ENCODE results near the gene IFNL4. TPM values are rescaled to one million over a fixed set of nuclear protein-coding genes. Genes with fewer than 3 reads are reported as not detected.

The IFNL4 gene
- total and polyA plus RNA-seq, 2 donors (not counting 3 experiments of a cell fraction or from before 2014, with no cell fraction given), result not detected

- intact Hi-C loops (cut with micrococcal nuclease) (no loop called here), dilution Hi-C loops (cut with MboI; ENCODE audit: extremely low pct_ligation_motif_present, low sequenced_read_pairs) (no loop called here)
- TF ChIP-seq, protein P1, sequence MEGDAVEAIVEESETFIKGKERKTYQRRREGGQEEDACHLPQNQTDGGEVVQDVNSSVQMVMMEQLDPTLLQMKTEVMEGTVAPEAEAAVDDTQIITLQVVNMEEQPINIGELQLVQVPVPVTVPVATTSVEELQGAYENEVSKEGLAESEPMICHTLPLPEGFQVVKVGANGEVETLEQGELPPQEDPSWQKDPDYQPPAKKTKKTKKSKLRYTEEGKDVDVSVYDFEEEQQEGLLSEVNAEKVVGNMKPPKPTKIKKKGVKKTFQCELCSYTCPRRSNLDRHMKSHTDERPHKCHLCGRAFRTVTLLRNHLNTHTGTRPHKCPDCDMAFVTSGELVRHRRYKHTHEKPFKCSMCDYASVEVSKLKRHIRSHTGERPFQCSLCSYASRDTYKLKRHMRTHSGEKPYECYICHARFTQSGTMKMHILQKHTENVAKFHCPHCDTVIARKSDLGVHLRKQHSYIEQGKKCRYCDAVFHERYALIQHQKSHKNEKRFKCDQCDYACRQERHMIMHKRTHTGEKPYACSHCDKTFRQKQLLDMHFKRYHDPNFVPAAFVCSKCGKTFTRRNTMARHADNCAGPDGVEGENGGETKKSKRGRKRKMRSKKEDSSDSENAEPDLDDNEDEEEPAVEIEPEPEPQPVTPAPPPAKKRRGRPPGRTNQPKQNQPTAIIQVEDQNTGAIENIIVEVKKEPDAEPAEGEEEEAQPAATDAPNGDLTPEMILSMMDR (IDR thresholded peaks at IDR 0.05; ENCODE audit: extremely low read depth in 1 of 2, insufficient read depth in 1 of 2, low read depth in 1 of 2, low read length in 2 of 2), result peak in 1 of 2 donors; percentile 1
- no peak for TF ChIP-seq GATA2 (IDR thresholded peaks at IDR 0.05; ENCODE audit: insufficient read depth, insufficient read length, low read depth, low read length)
- Histone ChIP-seq H3K4me2 (ENCODE audit: insufficient read depth, low read length) (no peak overlapping the region), H3K36me3 (ENCODE audit: control insufficient read depth in 2 of 2, extremely low read depth in 1 of 2, insufficient read depth in 2 of 2, low read length in 2 of 2) (no peaks in the 10 kb centered on the region), H2AFZ (ENCODE audit: low read depth, low read length) (no peak overlapping the region), H3K27me3 (ENCODE audit: control insufficient read depth in 2 of 2, insufficient read depth in 2 of 2, low read length in 2 of 2) (no peaks in the 10 kb centered on the region), H4K20me1 (replicated peaks; ENCODE audit: control insufficient read depth, extremely low read depth, insufficient read depth, low read length) (no peaks in the 10 kb centered on the region), H3K9me1 (replicated peaks; ENCODE audit: control insufficient read depth, extremely low read depth, insufficient read depth, low read length) (no peaks in the 10 kb centered on the region), H3K9ac (replicated peaks; ENCODE audit: extremely low read depth, insufficient read depth, low read length) (no peak overlapping the region), H3K9me3 (replicated peaks; ENCODE audit: control insufficient read depth, insufficient read depth, low read length) (no peaks in the 10 kb centered on the region), H3K79me2 (ENCODE audit: control insufficient read depth, insufficient read depth, low read length) (no peaks in the 10 kb centered on the region), H3K27ac (ENCODE audit: insufficient read depth, low read depth, low read length) (no peak overlapping the region), H3K4me1 (ENCODE audit: control insufficient read depth, extremely low read depth, insufficient read depth, low read length) (no peaks in the 10 kb centered on the region), H3K4me3 (replicated peaks in 1 of 3; ENCODE audit: insufficient read depth in 1 of 3, low read depth in 1 of 3, low read length in 3 of 3) (no peak overlapping the region)
- ChIA-PET POLR2A (no interaction called here), CTCF (no interaction called here)
- DNase-seq (ENCODE audit: low read depth, low spot score) (no peak), FAIRE-seq (no peak)
- no TSS peak for BruUV-seq (replicated peaks)
Measured at GRCh38 chr19:39224910-39225309, 23.7 kb downstream of the IFNL4 start.

DNA sequence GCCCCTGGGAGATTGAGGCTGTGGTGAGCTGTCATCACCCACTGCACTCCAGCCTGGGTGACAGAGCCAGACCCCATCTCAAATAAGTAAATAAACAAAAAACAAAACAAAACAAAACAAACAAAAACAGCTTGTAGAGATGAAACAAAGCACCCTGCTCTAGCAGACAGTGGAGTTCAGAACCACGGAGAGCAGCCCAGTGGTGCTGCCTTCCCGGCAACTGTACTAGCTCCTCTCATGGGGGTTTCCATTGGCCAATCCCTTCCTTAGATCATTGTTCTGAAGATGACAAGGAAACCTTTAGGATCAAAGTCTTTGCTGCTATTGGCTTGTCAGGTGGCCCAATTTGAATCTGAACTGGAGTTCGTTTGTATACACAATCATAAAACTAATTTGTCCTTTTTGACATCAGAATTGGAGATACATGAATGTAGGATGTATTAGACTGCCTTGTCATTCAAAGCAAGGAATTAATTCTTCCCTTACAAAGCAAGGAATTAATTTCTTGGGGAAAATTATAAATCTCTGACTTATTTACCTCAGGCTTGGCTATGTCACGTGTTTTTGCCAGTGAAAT lies 24.9 kb downstream of the IFNL4 start:
- TF ChIP-seq MYC (IDR thresholded peaks at IDR 0.05; ENCODE audit: low read depth, low read length) (no peak), POLR2A (IDR thresholded peaks at IDR 0.05; ENCODE audit: low read depth, low read length) (no peak), MAX (IDR thresholded peaks at IDR 0.05; ENCODE audit: insufficient read depth, insufficient read length) (no peak), JUN (IDR thresholded peaks at IDR 0.05; ENCODE audit: borderline replicate concordance, insufficient read depth, insufficient read length, low read depth) (no peak), GATA2 (IDR thresholded peaks at IDR 0.05; ENCODE audit: insufficient read depth, insufficient read length, low read depth, low read length) (no peak), EZH2 (IDR thresholded peaks at IDR 0.05; ENCODE audit: borderline replicate concordance, low read depth, low read length, severe bottlenecking) (no peak), POLR2AphosphoS5 (IDR thresholded peaks at IDR 0.05; ENCODE audit: insufficient read depth, low read depth, low read length) (no peak), FOS (IDR thresholded peaks at IDR 0.05; ENCODE audit: borderline replicate concordance, insufficient read depth, low read length) (no peak)
- TF ChIP-seq, protein P1 (IDR thresholded peaks at IDR 0.05; ENCODE audit: extremely low read depth in 1 of 2, insufficient read depth in 1 of 2, low read depth in 1 of 2, low read length in 2 of 2), result no peak
- Histone ChIP-seq H3K9me1 (replicated peaks; ENCODE audit: control insufficient read depth, extremely low read depth, insufficient read depth, low read length) (no peaks in the 10 kb centered on the region), H2AFZ (ENCODE audit: low read depth, low read length) (no peak overlapping the region), H3K36me3 (ENCODE audit: control insufficient read depth in 2 of 2, extremely low read depth in 1 of 2, insufficient read depth in 2 of 2, low read length in 2 of 2) (no peaks in the 10 kb centered on the region), H3K4me3 (replicated peaks in 1 of 3; ENCODE audit: insufficient read depth in 1 of 3, low read depth in 1 of 3, low read length in 3 of 3) (no peak overlapping the region), H3K79me2 (ENCODE audit: control insufficient read depth, insufficient read depth, low read length) (no peaks in the 10 kb centered on the region), H3K9me3 (replicated peaks; ENCODE audit: control insufficient read depth, insufficient read depth, low read length) (no peaks in the 10 kb centered on the region), H3K27ac (ENCODE audit: insufficient read depth, low read depth, low read length) (no peak overlapping the region), H3K4me2 (ENCODE audit: insufficient read depth, low read length) (no peak overlapping the region), H3K27me3 (ENCODE audit: control insufficient read depth in 2 of 2, insufficient read depth in 2 of 2, low read length in 2 of 2) (no peaks in the 10 kb centered on the region), H3K9ac (replicated peaks; ENCODE audit: extremely low read depth, insufficient read depth, low read length) (no peak overlapping the region), H4K20me1 (replicated peaks; ENCODE audit: control insufficient read depth, extremely low read depth, insufficient read depth, low read length) (no peaks in the 10 kb centered on the region), H3K4me1 (ENCODE audit: control insufficient read depth, extremely low read depth, insufficient read depth, low read length) (no peaks in the 10 kb centered on the region)
- ChIA-PET POLR2A (no interaction called here), CTCF (no interaction called here)
- intact Hi-C loops (cut with micrococcal nuclease) (no loop called here), dilution Hi-C loops (cut with MboI; ENCODE audit: extremely low pct_ligation_motif_present, low sequenced_read_pairs) (no loop called here)
- DNase-seq (ENCODE audit: low read depth, low spot score), result peak; percentile 22
- BruUV-seq (replicated peaks), result no TSS peak
- FAIRE-seq, result peak; percentile 61

All from endothelial cell of umbilical vein (primary cell).